ENCODE results near the gene RELN.

- TF ChIP-seq REST (IDR thresholded peaks at IDR 0.05; ENCODE audit: low read depth), result no peak
- no peak for TF ChIP-seq EZH2 (IDR thresholded peaks at IDR 0.05)
- no peak for TF ChIP-seq POLR2A (IDR thresholded peaks at IDR 0.05; ENCODE audit: borderline replicate concordance, extremely low read depth, insufficient read depth, insufficient read length)
- TF ChIP-seq CTCF (IDR thresholded peaks at IDR 0.05 in 2 of 3, conservative IDR thresholded peaks at IDR 0.05 in 1 of 3; ENCODE audit: borderline replicate concordance in 1 of 3, insufficient read depth in 1 of 3, low read depth in 2 of 3, low read length in 2 of 3), result no peak
- TF ChIP-seq SP1 (IDR thresholded peaks at IDR 0.05; ENCODE audit: low read depth), result no peak
- TF ChIP-seq MAX (IDR thresholded peaks at IDR 0.05), result no peak
- no peak for TF ChIP-seq TCF7L2 (IDR thresholded peaks at IDR 0.05; ENCODE audit: borderline replicate concordance, extremely low read depth, insufficient read depth, insufficient read length)
- no peak for TF ChIP-seq SRF (IDR thresholded peaks at IDR 0.05; ENCODE audit: low read depth)
- no peak for TF ChIP-seq ZFX (IDR thresholded peaks at IDR 0.05)
- TF ChIP-seq FOSL1 (IDR thresholded peaks at IDR 0.05; ENCODE audit: low read depth), result no peak
- no peak for TF ChIP-seq POLR2AphosphoS5 (IDR thresholded peaks at IDR 0.05; ENCODE audit: low read depth, low read length)
- TF ChIP-seq EZH2phosphoT487 (IDR thresholded peaks at IDR 0.05; ENCODE audit: borderline replicate concordance), result no peak
Observed at GRCh38 chr7:103996639-103997038, 7.2 kb upstream of the RELN start.

Data from HCT116 (cell line).